Activated CD4-positive, alpha-beta T cell treated with anti-CD3 and anti-CD28 coated beads for 1 hour (primary cell): ENCODE measurements around the gene SBF2.

Source experiments
- DNase-seq: peaks from one replicate; pipeline ENCODE4 v3.0.0-alpha.2; 2020

Gene SBF2

GRCh38 chr11:9878936-9879335, 415.1 kb downstream of the SBF2 start:
- no peak for DNase-seq

GRCh38 chr11:9876331-9876730, 417.7 kb downstream of the SBF2 start:
- no peak for DNase-seq

GRCh38 chr11:9875862-9876261, 418.2 kb downstream of the SBF2 start:
- DNase-seq, result no peak

GRCh38 chr11:9875399-9875798, 418.6 kb downstream of the SBF2 start:
- DNase-seq, result no peak

GRCh38 chr11:9874466-9874865, 419.6 kb downstream of the SBF2 start:
- no peak for DNase-seq

- no peak for DNase-seq
Observed at GRCh38 chr11:9868641-9869040, 425.4 kb downstream of the SBF2 start.

GRCh38 chr11:9862981-9863380, 431.0 kb downstream of the SBF2 start:
- DNase-seq, result no peak

GRCh38 chr11:9861860-9862725, 431.9 kb downstream of the SBF2 start:
- no peak for DNase-seq

GRCh38 chr11:9859554-9860305, 434.3 kb downstream of the SBF2 start:
- DNase-seq, result no peak

- DNase-seq, result no peak
Observed at GRCh38 chr11:9858822-9859221, 435.2 kb downstream of the SBF2 start.

GRCh38 chr11:9858218-9858617, 435.8 kb downstream of the SBF2 start:
- no peak for DNase-seq

GRCh38 chr11:9855579-9856287, 438.3 kb downstream of the SBF2 start:
- no peak for DNase-seq

- DNase-seq, result no peak
Observed at GRCh38 chr11:9853929-9854552, 440.0 kb downstream of the SBF2 start.

GRCh38 chr11:9852465-9852864, 441.6 kb downstream of the SBF2 start:
- DNase-seq, result no peak

- DNase-seq, result no peak
Observed at GRCh38 chr11:9851366-9851765, 442.7 kb downstream of the SBF2 start.

- no peak for DNase-seq
Observed at GRCh38 chr11:9850224-9850895, 443.7 kb downstream of the SBF2 start.

GRCh38 chr11:9849389-9849788, 444.6 kb downstream of the SBF2 start:
- no peak for DNase-seq

GRCh38 chr11:9847636-9848035, 446.4 kb downstream of the SBF2 start:
- DNase-seq, result no peak

GRCh38 chr11:9842923-9843322, 451.1 kb downstream of the SBF2 start:
- no peak for DNase-seq

GRCh38 chr11:9840460-9841004, 453.5 kb downstream of the SBF2 start:
- DNase-seq, result no peak

GRCh38 chr11:9839550-9839949, 454.5 kb downstream of the SBF2 start:
- DNase-seq, result no peak

- no peak for DNase-seq
Observed at GRCh38 chr11:9838961-9839360, 455.1 kb downstream of the SBF2 start.
